GM23338 (cell line): ENCODE results near the gene L3MBTL2. TPM values are rescaled to one million over a fixed set of nuclear protein-coding genes. Genes with fewer than 3 reads are reported as not detected.

Experiments used
- ATAC-seq: fragments of 200-7000 bp; cut with Tn5 transposase; 3 replicates; pipeline ENCODE4 v1.9.1; 2020
- DNase-seq: peaks from one replicate; pipeline ENCODE4 v3.0.0-alpha.2; 2015; ENCODE audit warnings: low spot score
- H2AFZ ChIP-seq: fragments of 200-600 bp; sonication (generic); 2 replicates; pipeline ENCODE4 v1.8.0; 2016; ENCODE audit warnings: antibody characterized with exemption, mild to moderate bottlenecking, moderate library complexity
- H3F3A ChIP-seq: fragments of 200-600 bp; sonication (generic); replicated peaks from 2 replicates; pipeline ENCODE4 v1.8.0; 2017; ENCODE audit warnings: antibody characterized with exemption, mixed run types, low read depth
- H3K27ac ChIP-seq: fragments of 200-600 bp; sonication (generic); 2 replicates; pipeline ENCODE4 v1.6.1; 2016; ENCODE audit warnings: low read depth
- H3K27me3 ChIP-seq: fragments of 200-600 bp; sonication (generic); 2 replicates; pipeline ENCODE4 v1.8.0; 2016; ENCODE audit warnings: mild to moderate bottlenecking, mixed run types, moderate library complexity; ENCODE audit not compliant: insufficient read depth
- H3K36me3 ChIP-seq: fragments of 200-600 bp; sonication (generic); 2 replicates; pipeline ENCODE4 v1.8.0; 2016; ENCODE audit warnings: mild to moderate bottlenecking; ENCODE audit not compliant: insufficient read depth
- H3K4me1 ChIP-seq: fragments of 200-600 bp; sonication (generic); 2 replicates; pipeline ENCODE4 v1.8.0; 2016; ENCODE audit warnings: mild to moderate bottlenecking, moderate library complexity; ENCODE audit not compliant: insufficient read depth
- H3K4me2 ChIP-seq: fragments of 200-600 bp; sonication (generic); 2 replicates; pipeline ENCODE4 v1.7.1; 2017; ENCODE audit warnings: mixed run types
- H3K4me3 ChIP-seq: fragments of 200-600 bp; sonication (generic); 2 replicates; pipeline ENCODE4 v1.6.1; 2016; ENCODE audit warnings: mixed run types
- H3K79me2 ChIP-seq: fragments of 200-600 bp; sonication (generic); replicated peaks from 2 replicates; pipeline ENCODE4 v1.8.0; 2017; ENCODE audit warnings: mild to moderate bottlenecking; ENCODE audit not compliant: insufficient read depth
- H3K9me2 ChIP-seq: fragments of 200-600 bp; sonication (generic); 2 replicates; pipeline ENCODE4 v1.8.0; 2017; ENCODE audit not compliant: insufficient read depth
- H4K20me1 ChIP-seq: fragments of 200-600 bp; sonication (generic); replicated peaks from 2 replicates; pipeline ENCODE4 v1.8.0; 2017; ENCODE audit warnings: mild to moderate bottlenecking; ENCODE audit not compliant: insufficient read depth
- H3K27ac Mint-ChIP-seq: 2 replicates; pipeline ENCODE4 v1.8.0; 2020; ENCODE audit warnings: inconsistent platforms, mild to moderate bottlenecking, moderate library complexity, mixed read lengths
- H3K27me3 Mint-ChIP-seq: 3 replicates; pipeline ENCODE4 v1.8.0; 2022; ENCODE audit warnings: low read depth, mild to moderate bottlenecking, moderate library complexity, mixed read lengths, inconsistent platforms; ENCODE audit not compliant: insufficient read depth, poor library complexity
- H3K36me3 Mint-ChIP-seq: 3 replicates; pipeline ENCODE4 v1.8.0; 2021; ENCODE audit warnings: low read depth, mild to moderate bottlenecking, inconsistent platforms, moderate library complexity, mixed read lengths
- H3K4me1 Mint-ChIP-seq: 3 replicates; pipeline ENCODE4 v1.8.0; 2020; ENCODE audit warnings: mild to moderate bottlenecking, inconsistent platforms, mixed read lengths
- H3K4me3 Mint-ChIP-seq: 3 replicates; pipeline ENCODE4 v1.8.0; 2021; ENCODE audit warnings: moderate library complexity, mild to moderate bottlenecking, inconsistent platforms, mixed read lengths
- H3K9me3 Mint-ChIP-seq: 3 replicates; pipeline ENCODE4 v1.8.0; 2020; ENCODE audit warnings: moderate library complexity, mild to moderate bottlenecking, inconsistent platforms, mixed read lengths
- EZH2 ChIP-seq: fragments of 200-600 bp; sonication (generic); IDR thresholded peaks from one replicate; pipeline ENCODE4 v1.8.0; 2017; ENCODE audit warnings: antibody characterized with exemption, mild to moderate bottlenecking, low read depth; ENCODE audit not compliant: unreplicated experiment
- EZH2phosphoT487 ChIP-seq: fragments of 200-600 bp; sonication (generic); IDR thresholded peaks from one replicate; pipeline ENCODE4 v1.8.1; 2018; ENCODE audit warnings: antibody characterized with exemption; ENCODE audit not compliant: unreplicated experiment
- JUNB ChIP-seq: IDR thresholded peaks from one replicate; pipeline ENCODE4 v1.6.1; 2016; ENCODE audit warnings: antibody characterized with exemption; ENCODE audit not compliant: unreplicated experiment
- STAT1 ChIP-seq: IDR thresholded peaks from one replicate; pipeline ENCODE4 v1.6.1; 2016; ENCODE audit warnings: antibody characterized with exemption; ENCODE audit not compliant: unreplicated experiment
- ZNF114 ChIP-seq: fragments of 250-450 bp; sonication (Bioruptor Pico); IDR thresholded peaks from 2 replicates; pipeline ENCODE4 v1.5.0; 2020; ENCODE audit warnings: mild to moderate bottlenecking, moderate library complexity
- ZNF331 ChIP-seq: fragments of 250-450 bp; sonication (Bioruptor Pico); IDR thresholded peaks from 2 replicates; pipeline ENCODE4 v1.5.0; 2020; ENCODE audit warnings: low read depth, mild to moderate bottlenecking, moderate library complexity
- polyA plus RNA-seq: library from polyadenylated mRNA; unstranded; fragments of >200 nt; fragmentation: Nextera tagmentation; extraction: Ambion mirVana; gene quantifications from 2 replicates; pipeline ENCODE4 v1.2.1, GENCODE V29; 2016
- total RNA-seq: library from RNA; depleted of rRNA; stranded (reverse); fragments of >200 nt; shearing (Covaris generic); gene quantifications from 2 replicates; pipeline ENCODE4 v1.2.3, GENCODE V29; 2014
- TF ChIP-seq, protein P1 (sequence below): fragments of 250-450 bp; sonication (Bioruptor Pico); IDR thresholded peaks from 2 replicates; pipeline ENCODE4 v1.5.0; 2020; ENCODE audit warnings: mild to moderate bottlenecking, moderate library complexity
- TF ChIP-seq, protein P2 (sequence below): IDR thresholded peaks from one replicate; pipeline ENCODE4 v1.6.1; 2018; ENCODE audit warnings: antibody characterized with exemption; ENCODE audit not compliant: unreplicated experiment
- TF ChIP-seq, protein P3 (sequence below), 2 experiments: fragments of 200-600 bp in 1 of 2; sonication (generic) in 1 of 2; conservative IDR thresholded peaks; 2 replicates each; pipeline versions ENCODE4 v1.5.1 to v1.6.1; 2016 to 2017; ENCODE audit warnings: antibody characterized with exemption in 2 of 2, low read depth in 2 of 2, mild to moderate bottlenecking in 2 of 2, moderate library complexity in 1 of 2

Gene L3MBTL2
- total and polyA plus RNA-seq, 2 experiments from 2014 or later, result 13.9 to 27.1 TPM

DNA sequence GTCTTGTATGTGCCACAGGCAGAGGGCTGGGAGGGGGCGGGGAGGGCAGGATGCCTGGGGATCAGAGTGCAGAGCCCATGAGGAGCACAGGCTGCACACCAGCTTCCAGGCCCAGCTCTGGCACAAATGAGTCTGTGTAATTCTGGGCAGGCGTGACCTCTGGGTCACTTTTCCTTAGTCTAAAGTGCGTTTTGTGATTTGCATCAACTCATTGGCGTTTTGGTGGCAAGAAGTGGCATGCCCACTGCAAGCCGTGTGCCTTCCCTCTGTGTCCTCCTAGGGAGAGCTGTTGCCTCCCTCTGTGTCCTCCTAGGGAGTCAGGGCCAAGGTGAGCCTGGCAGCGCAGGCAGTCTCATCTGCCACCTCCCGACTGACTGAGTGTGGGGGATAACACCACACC, 18.4 kb downstream of the L3MBTL2 start:
- Mint-ChIP-seq H3K4me3 (no peak overlapping the region), H3K4me1 (no peaks in the 10 kb centered on the region; the same call in 2 of the 3 replicates), H3K36me3 (peaks cover 66% of the 10 kb centered on the region), H3K27ac (no peak overlapping the region), H3K27me3 (peaks cover 7% of the 10 kb centered on the region), H3K9me3 (no peaks in the 10 kb centered on the region)
- no peaks in the 10 kb centered on the region for H3K9me2 ChIP-seq
- H3K4me1 ChIP-seq, result no peaks in the 10 kb centered on the region
- H3K4me3 ChIP-seq, result no peak overlapping the region
- no peak for DNase-seq
- H3K36me3 ChIP-seq, result peaks cover 8% of the 10 kb centered on the region; the same call in 1 of the 2 replicates
- H4K20me1 ChIP-seq, result no peaks in the 10 kb centered on the region
- H3K4me2 ChIP-seq, result no peak overlapping the region
- no peak overlapping the region for H2AFZ ChIP-seq
- ATAC-seq, result no peak
- no peaks in the 10 kb centered on the region for H3K27me3 ChIP-seq
- no peaks in the 10 kb centered on the region for H3K79me2 ChIP-seq
- no peak for TF ChIP-seq JUNB
- TF ChIP-seq EZH2, result no peak
- TF ChIP-seq, protein P1, sequence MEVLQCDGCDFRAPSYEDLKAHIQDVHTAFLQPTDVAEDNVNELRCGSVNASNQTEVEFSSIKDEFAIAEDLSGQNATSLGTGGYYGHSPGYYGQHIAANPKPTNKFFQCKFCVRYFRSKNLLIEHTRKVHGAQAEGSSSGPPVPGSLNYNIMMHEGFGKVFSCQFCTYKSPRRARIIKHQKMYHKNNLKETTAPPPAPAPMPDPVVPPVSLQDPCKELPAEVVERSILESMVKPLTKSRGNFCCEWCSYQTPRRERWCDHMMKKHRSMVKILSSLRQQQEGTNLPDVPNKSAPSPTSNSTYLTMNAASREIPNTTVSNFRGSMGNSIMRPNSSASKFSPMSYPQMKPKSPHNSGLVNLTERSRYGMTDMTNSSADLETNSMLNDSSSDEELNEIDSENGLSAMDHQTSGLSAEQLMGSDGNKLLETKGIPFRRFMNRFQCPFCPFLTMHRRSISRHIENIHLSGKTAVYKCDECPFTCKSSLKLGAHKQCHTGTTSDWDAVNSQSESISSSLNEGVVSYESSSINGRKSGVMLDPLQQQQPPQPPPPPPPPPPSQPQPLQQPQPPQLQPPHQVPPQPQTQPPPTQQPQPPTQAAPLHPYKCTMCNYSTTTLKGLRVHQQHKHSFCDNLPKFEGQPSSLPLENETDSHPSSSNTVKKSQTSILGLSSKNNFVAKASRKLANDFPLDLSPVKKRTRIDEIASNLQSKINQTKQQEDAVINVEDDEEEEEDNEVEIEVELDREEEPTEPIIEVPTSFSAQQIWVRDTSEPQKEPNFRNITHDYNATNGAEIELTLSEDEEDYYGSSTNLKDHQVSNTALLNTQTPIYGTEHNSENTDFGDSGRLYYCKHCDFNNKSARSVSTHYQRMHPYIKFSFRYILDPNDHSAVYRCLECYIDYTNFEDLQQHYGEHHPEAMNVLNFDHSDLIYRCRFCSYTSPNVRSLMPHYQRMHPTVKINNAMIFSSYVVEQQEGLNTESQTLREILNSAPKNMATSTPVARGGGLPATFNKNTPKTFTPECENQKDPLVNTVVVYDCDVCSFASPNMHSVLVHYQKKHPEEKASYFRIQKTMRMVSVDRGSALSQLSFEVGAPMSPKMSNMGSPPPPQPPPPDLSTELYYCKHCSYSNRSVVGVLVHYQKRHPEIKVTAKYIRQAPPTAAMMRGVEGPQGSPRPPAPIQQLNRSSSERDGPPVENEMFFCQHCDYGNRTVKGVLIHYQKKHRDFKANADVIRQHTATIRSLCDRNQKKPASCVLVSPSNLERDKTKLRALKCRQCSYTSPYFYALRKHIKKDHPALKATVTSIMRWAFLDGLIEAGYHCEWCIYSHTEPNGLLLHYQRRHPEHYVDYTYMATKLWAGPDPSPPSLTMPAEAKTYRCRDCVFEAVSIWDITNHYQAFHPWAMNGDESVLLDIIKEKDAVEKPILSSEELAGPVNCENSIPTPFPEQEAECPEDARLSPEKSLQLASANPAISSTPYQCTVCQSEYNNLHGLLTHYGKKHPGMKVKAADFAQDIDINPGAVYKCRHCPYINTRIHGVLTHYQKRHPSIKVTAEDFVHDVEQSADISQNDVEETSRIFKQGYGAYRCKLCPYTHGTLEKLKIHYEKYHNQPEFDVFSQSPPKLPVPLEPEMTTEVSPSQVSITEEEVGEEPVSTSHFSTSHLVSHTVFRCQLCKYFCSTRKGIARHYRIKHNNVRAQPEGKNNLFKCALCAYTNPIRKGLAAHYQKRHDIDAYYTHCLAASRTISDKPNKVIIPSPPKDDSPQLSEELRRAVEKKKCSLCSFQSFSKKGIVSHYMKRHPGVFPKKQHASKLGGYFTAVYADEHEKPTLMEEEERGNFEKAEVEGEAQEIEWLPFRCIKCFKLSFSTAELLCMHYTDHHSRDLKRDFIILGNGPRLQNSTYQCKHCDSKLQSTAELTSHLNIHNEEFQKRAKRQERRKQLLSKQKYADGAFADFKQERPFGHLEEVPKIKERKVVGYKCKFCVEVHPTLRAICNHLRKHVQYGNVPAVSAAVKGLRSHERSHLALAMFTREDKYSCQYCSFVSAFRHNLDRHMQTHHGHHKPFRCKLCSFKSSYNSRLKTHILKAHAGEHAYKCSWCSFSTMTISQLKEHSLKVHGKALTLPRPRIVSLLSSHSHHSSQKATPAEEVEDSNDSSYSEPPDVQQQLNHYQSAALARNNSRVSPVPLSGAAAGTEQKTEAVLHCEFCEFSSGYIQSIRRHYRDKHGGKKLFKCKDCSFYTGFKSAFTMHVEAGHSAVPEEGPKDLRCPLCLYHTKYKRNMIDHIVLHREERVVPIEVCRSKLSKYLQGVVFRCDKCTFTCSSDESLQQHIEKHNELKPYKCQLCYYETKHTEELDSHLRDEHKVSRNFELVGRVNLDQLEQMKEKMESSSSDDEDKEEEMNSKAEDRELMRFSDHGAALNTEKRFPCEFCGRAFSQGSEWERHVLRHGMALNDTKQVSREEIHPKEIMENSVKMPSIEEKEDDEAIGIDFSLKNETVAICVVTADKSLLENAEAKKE (CRISPR knock-in tag), result no peak
- TF ChIP-seq, protein P2, sequence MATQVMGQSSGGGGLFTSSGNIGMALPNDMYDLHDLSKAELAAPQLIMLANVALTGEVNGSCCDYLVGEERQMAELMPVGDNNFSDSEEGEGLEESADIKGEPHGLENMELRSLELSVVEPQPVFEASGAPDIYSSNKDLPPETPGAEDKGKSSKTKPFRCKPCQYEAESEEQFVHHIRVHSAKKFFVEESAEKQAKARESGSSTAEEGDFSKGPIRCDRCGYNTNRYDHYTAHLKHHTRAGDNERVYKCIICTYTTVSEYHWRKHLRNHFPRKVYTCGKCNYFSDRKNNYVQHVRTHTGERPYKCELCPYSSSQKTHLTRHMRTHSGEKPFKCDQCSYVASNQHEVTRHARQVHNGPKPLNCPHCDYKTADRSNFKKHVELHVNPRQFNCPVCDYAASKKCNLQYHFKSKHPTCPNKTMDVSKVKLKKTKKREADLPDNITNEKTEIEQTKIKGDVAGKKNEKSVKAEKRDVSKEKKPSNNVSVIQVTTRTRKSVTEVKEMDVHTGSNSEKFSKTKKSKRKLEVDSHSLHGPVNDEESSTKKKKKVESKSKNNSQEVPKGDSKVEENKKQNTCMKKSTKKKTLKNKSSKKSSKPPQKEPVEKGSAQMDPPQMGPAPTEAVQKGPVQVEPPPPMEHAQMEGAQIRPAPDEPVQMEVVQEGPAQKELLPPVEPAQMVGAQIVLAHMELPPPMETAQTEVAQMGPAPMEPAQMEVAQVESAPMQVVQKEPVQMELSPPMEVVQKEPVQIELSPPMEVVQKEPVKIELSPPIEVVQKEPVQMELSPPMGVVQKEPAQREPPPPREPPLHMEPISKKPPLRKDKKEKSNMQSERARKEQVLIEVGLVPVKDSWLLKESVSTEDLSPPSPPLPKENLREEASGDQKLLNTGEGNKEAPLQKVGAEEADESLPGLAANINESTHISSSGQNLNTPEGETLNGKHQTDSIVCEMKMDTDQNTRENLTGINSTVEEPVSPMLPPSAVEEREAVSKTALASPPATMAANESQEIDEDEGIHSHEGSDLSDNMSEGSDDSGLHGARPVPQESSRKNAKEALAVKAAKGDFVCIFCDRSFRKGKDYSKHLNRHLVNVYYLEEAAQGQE, result no peak
- no peak for TF ChIP-seq ZNF331 (CRISPR knock-in tag)
- TF ChIP-seq EZH2phosphoT487, result no peak
- TF ChIP-seq, protein P3, sequence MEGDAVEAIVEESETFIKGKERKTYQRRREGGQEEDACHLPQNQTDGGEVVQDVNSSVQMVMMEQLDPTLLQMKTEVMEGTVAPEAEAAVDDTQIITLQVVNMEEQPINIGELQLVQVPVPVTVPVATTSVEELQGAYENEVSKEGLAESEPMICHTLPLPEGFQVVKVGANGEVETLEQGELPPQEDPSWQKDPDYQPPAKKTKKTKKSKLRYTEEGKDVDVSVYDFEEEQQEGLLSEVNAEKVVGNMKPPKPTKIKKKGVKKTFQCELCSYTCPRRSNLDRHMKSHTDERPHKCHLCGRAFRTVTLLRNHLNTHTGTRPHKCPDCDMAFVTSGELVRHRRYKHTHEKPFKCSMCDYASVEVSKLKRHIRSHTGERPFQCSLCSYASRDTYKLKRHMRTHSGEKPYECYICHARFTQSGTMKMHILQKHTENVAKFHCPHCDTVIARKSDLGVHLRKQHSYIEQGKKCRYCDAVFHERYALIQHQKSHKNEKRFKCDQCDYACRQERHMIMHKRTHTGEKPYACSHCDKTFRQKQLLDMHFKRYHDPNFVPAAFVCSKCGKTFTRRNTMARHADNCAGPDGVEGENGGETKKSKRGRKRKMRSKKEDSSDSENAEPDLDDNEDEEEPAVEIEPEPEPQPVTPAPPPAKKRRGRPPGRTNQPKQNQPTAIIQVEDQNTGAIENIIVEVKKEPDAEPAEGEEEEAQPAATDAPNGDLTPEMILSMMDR (conservative IDR thresholded peaks at IDR 0.05; ENCODE audit: low read depth in 2 of 2), result no peak
- no peak for TF ChIP-seq ZNF114 (CRISPR knock-in tag)
- TF ChIP-seq STAT1, result no peak
- H3F3A ChIP-seq, result no peaks in the 10 kb centered on the region
- no peak overlapping the region for H3K27ac ChIP-seq
